Breast epithelium (tissue), 4 donors: Measurements from ENCODE around the gene TEN1. TPM values are rescaled to one million over a fixed set of nuclear protein-coding genes. Genes with fewer than 3 reads are reported as not detected.

Experiments
- DNase-seq, 2 donors: peaks; one replicate each; pipeline ENCODE4 v3.0.0-alpha.2; 2019; ENCODE audit warnings: low spot score in 2 of 2
- H3K27ac ChIP-seq, 2 donors: fragments of 200-600 bp; sonication (generic) in 1 of 2; one replicate each; pipeline ENCODE4 v1.5.1; 2016 to 2019; ENCODE audit warnings: mild to moderate bottlenecking in 1 of 2
- H3K27me3 ChIP-seq, 2 donors: fragments of 200-600 bp; sonication (generic) in 1 of 2; one replicate each; pipeline versions ENCODE4 v1.5.1 to v1.6.0; 2017 to 2019; ENCODE audit warnings: control low read depth in 1 of 2, mild to moderate bottlenecking in 1 of 2
- H3K36me3 ChIP-seq: fragments of 200-600 bp; one replicate; pipeline ENCODE4 v1.5.1; 2019
- H3K4me1 ChIP-seq, 2 donors: fragments of 200-600 bp; sonication (generic); one replicate each; pipeline ENCODE4 v1.5.1; 2016 to 2019; ENCODE audit warnings: control low read depth in 1 of 2
- H3K4me3 ChIP-seq, 3 donors: fragments of 200-600 bp; sonication (generic); 1 replicate in 2 of 3; 2 replicates in 1 of 3; pipeline ENCODE4 v1.5.1; 2016 to 2019; ENCODE audit warnings: mild to moderate bottlenecking in 3 of 3, moderate library complexity in 2 of 3
- H3K9me3 ChIP-seq, 2 donors: fragments of 200-600 bp; sonication (generic) in 1 of 2; one replicate each; pipeline ENCODE4 v1.5.1; 2016 to 2019; ENCODE audit warnings: control low read depth in 1 of 2
- CTCF ChIP-seq, 3 donors: fragments of 450-650 bp; IDR thresholded peaks; one replicate each; pipeline ENCODE4 v1.5.1; 2016 to 2017; ENCODE audit warnings: antibody characterized with exemption in 3 of 3, mild to moderate bottlenecking in 3 of 3, moderate library complexity in 3 of 3
- POLR2A ChIP-seq: fragments of 450-650 bp; IDR thresholded peaks from one replicate; pipeline ENCODE4 v1.6.1; 2016; ENCODE audit warnings: antibody characterized with exemption, mild to moderate bottlenecking, moderate library complexity
- POLR2AphosphoS5 ChIP-seq, 3 donors: sonication (generic); formaldehyde crosslinking; IDR thresholded peaks; one replicate each; pipeline ENCODE4 v1.6.1; 2017; ENCODE audit warnings: antibody characterized with exemption in 3 of 3
- intact Hi-C: fragments of 100-400 bp; cut with DNase I; formaldehyde crosslinking; loops from one replicate; pipeline ENCODE4 v1.15.1; 2023; ENCODE audit warnings: low total_unique reads
- total RNA-seq, 3 donors: library from RNA; depleted of rRNA; stranded (reverse); fragments of >200 nt; gene quantifications; one replicate each; pipeline ENCODE4 v1.1.0, GENCODE V29; 2016

The TEN1 gene
- total RNA-seq, 3 donors from 2014 or later: 16.7 to 30.2 (median 26.8) TPM

- intact Hi-C loops: no loop called here
- no peak for DNase-seq
- no peak overlapping the region for H3K4me3 ChIP-seq
- no peaks in the 10 kb centered on the region for H3K27me3 ChIP-seq
- no peaks in the 10 kb centered on the region for H3K36me3 ChIP-seq
- no peaks in the 10 kb centered on the region for H3K9me3 ChIP-seq
- TF ChIP-seq POLR2A (no peak), POLR2AphosphoS5 (IDR thresholded peaks at IDR 0.05) (no peak), CTCF (IDR thresholded peaks at IDR 0.05) (no peak)
- H3K27ac ChIP-seq: no peak overlapping the region
- H3K4me1 ChIP-seq: no peaks in the 10 kb centered on the region
Measured at GRCh38 chr17:76007850-76008165, 28.8 kb downstream of the TEN1 start.

GRCh38 chr17:76008208-76008607 is 29.2 kb downstream of the TEN1 start:
- Histone ChIP-seq H3K4me3 (no peak overlapping the region), H3K27ac (no peak overlapping the region), H3K9me3 (no peaks in the 10 kb centered on the region), H3K36me3 (no peaks in the 10 kb centered on the region), H3K4me1 (no peaks in the 10 kb centered on the region), H3K27me3 (no peaks in the 10 kb centered on the region)
- TF ChIP-seq POLR2A: no peak
- intact Hi-C loops: no loop called here
- DNase-seq: no peak

GRCh38 chr17:76008630-76009425 is 29.8 kb downstream of the TEN1 start:
- intact Hi-C loops: no loop called here
- no peaks in the 10 kb centered on the region for H3K36me3 ChIP-seq
- no peaks in the 10 kb centered on the region for H3K27me3 ChIP-seq
- no peak for DNase-seq
- no peak for TF ChIP-seq CTCF (IDR thresholded peaks at IDR 0.05)
- TF ChIP-seq POLR2A: no peak
- no peak for TF ChIP-seq POLR2AphosphoS5 (IDR thresholded peaks at IDR 0.05)
- H3K4me1 ChIP-seq: no peaks in the 10 kb centered on the region
- H3K27ac ChIP-seq: no peak overlapping the region
- H3K9me3 ChIP-seq: no peaks in the 10 kb centered on the region
- H3K4me3 ChIP-seq: no peak overlapping the region

- TF ChIP-seq POLR2AphosphoS5 (IDR thresholded peaks at IDR 0.05) (no peak), POLR2A (no peak), CTCF (IDR thresholded peaks at IDR 0.05) (no peak)
- no peaks in the 10 kb centered on the region for H3K9me3 ChIP-seq
- H3K4me1 ChIP-seq: no peaks in the 10 kb centered on the region
- no peaks in the 10 kb centered on the region for H3K27me3 ChIP-seq
- DNase-seq: no peak
- intact Hi-C loops: no loop called here
- no peak overlapping the region for H3K4me3 ChIP-seq
- H3K36me3 ChIP-seq: no peaks in the 10 kb centered on the region
- H3K27ac ChIP-seq: no peak overlapping the region
Measured at GRCh38 chr17:76009447-76009846, 30.4 kb downstream of the TEN1 start.

GRCh38 chr17:76009969-76010661 is 31.1 kb downstream of the TEN1 start:
- Histone ChIP-seq H3K4me3 (no peak overlapping the region), H3K36me3 (no peaks in the 10 kb centered on the region), H3K27me3 (no peaks in the 10 kb centered on the region), H3K27ac (no peak overlapping the region), H3K9me3 (no peaks in the 10 kb centered on the region), H3K4me1 (no peaks in the 10 kb centered on the region)
- intact Hi-C loops: no loop called here
- TF ChIP-seq POLR2A (no peak), CTCF (IDR thresholded peaks at IDR 0.05) (no peak), POLR2AphosphoS5 (IDR thresholded peaks at IDR 0.05) (no peak)
- no peak for DNase-seq
